Measurements from ENCODE around the gene OCRL. TPM values are rescaled to one million over a fixed set of nuclear protein-coding genes. Genes with fewer than 3 reads are reported as not detected.
A peak's percentile ranks its signal among the peaks of the same experiment; 100 is the strongest.

OCRL gene
- total RNA-seq (2022): 22.3 and 24.2 TPM in 2 replicates
- Bru-seq, nascent RNA: percentile 75 among the genes with signal in this experiment
- percentile 79 among the genes with signal in this experiment for BruChase-seq, experiment 1, labeled RNA remaining after a 2-hour chase
- BruChase-seq, experiment 2, labeled RNA remaining after a 6-hour chase: percentile 83 among the genes with signal in this experiment
- long read RNA-seq, full-length matches to known transcripts: 3 of 12 reads
- long read RNA-seq, partial matches to known transcripts: 7 of 12 reads
- long read RNA-seq, other reads (novel, unspliced or antisense): 2 of 12 reads

DNA sequence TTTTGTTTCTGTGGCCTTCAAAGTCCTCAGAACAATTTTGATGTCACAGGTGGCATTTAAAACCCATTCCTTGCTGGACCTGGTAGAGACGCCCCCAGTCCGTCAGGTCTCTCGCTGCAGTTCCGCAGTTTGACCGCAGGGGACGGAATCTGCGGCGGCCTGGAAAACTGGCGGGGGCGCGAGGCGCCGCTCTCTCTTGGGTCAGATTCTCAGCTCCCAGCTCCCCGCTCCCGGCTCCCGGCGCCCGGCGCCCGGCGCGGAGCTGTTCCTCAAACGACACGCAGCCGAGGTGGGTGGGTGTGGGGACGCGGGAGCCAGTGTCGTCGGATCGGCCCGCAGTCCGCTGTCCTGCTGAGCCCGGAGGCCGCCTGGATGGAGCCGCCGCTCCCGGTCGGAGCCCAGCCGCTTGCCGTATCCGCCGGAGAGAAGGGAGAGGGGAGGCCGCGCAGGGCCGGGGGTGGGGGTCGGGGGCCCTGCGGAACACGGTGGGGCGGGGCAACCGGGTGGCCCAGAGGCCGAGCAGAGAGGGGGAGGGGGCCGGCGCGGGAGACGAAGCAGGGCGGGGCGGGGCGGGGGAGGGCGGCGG, at the start of gene OCRL:
Gene OCRL, plus strand, starts transcription at position 192 of the 586 bp plus-strand sequence. Its CDS starts 181 bp downstream, at position 373.
- H3K4me1 Mint-ChIP-seq (ENCODE audit: low read depth, unreplicated experiment): peaks cover 6% of the 10 kb centered on the region
- intact Hi-C loops (cut with micrococcal nuclease; ENCODE audit: unreplicated experiment): no loop called here
- TF ChIP-seq, protein P1, sequence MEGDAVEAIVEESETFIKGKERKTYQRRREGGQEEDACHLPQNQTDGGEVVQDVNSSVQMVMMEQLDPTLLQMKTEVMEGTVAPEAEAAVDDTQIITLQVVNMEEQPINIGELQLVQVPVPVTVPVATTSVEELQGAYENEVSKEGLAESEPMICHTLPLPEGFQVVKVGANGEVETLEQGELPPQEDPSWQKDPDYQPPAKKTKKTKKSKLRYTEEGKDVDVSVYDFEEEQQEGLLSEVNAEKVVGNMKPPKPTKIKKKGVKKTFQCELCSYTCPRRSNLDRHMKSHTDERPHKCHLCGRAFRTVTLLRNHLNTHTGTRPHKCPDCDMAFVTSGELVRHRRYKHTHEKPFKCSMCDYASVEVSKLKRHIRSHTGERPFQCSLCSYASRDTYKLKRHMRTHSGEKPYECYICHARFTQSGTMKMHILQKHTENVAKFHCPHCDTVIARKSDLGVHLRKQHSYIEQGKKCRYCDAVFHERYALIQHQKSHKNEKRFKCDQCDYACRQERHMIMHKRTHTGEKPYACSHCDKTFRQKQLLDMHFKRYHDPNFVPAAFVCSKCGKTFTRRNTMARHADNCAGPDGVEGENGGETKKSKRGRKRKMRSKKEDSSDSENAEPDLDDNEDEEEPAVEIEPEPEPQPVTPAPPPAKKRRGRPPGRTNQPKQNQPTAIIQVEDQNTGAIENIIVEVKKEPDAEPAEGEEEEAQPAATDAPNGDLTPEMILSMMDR (IDR thresholded peaks at IDR 0.05; ENCODE audit: insufficient read depth in 1 of 2, low read depth in 1 of 2, low read length in 1 of 2, severe bottlenecking in 1 of 2, unreplicated experiment in 1 of 2): peak; percentile 52 to 78
- no TSS peak for BruUV-seq (replicated peaks)
- H3K27me3 Mint-ChIP-seq (ENCODE audit: insufficient read depth, unreplicated experiment): no peaks in the 10 kb centered on the region
- peak; percentile 69 to 80 for DNase-seq
- no peaks in the 10 kb centered on the region for H3K36me3 Mint-ChIP-seq (ENCODE audit: insufficient read depth, unreplicated experiment)
- Histone ChIP-seq H3K36me3 (ENCODE audit: control insufficient read depth, insufficient read depth, low read length) (no peaks in the 10 kb centered on the region), H3K27me3 (replicated peaks; ENCODE audit: control insufficient read depth, insufficient read depth, low read length) (no peaks in the 10 kb centered on the region), H3K9me3 (no peaks in the 10 kb centered on the region), H3K4me1 (peaks cover 3% of the 10 kb centered on the region; the same call in 1 of the 2 replicates), H3K4me3 (ENCODE audit: low read depth, low read length) (peak within 1 kb of the TSS; percentile 75)
- ChIA-PET CTCF (interaction anchor here (0.6 kb wide), 1 partner anchor 330 kb away, joined by 3 read pairs; no protein-coding TSS in a partner anchor), POLR2A (no interaction called here)
- H3K9me3 Mint-ChIP-seq (ENCODE audit: unreplicated experiment): no peaks in the 10 kb centered on the region
- no peak within 1 kb of the TSS for H3K27ac Mint-ChIP-seq (ENCODE audit: unreplicated experiment)
- H3K4me3 Mint-ChIP-seq (ENCODE audit: unreplicated experiment): peak within 1 kb of the TSS; percentile 65

DNA sequence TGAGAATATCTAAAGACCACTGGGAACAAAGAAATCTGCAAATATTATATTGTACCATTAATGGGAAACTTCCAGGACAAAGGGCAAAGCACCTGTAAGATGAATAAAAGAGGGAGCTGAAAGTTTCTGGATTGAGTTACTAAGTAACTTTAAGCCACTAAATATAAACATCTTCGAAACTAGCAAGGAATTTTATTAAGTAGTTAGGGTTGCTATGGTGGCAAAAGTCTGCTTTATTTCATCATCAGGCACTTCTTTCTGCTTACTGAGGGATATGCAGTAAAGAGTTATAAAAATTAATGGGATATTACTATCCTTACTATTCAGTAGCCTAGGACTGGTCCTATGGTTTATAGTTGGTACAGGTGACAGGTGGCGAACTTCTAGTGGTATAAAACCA, 49.7 kb upstream of the OCRL start:
- TF ChIP-seq, protein P1 (IDR thresholded peaks at IDR 0.05; ENCODE audit: insufficient read depth in 1 of 2, low read depth in 1 of 2, low read length in 1 of 2, severe bottlenecking in 1 of 2, unreplicated experiment in 1 of 2): no peak
- H3K27me3 Mint-ChIP-seq (ENCODE audit: insufficient read depth, unreplicated experiment): no peaks in the 10 kb centered on the region
- H3K36me3 Mint-ChIP-seq (ENCODE audit: insufficient read depth, unreplicated experiment): peaks cover 21% of the 10 kb centered on the region
- Histone ChIP-seq H3K36me3 (ENCODE audit: control insufficient read depth, insufficient read depth, low read length) (no peaks in the 10 kb centered on the region), H3K27me3 (replicated peaks; ENCODE audit: control insufficient read depth, insufficient read depth, low read length) (no peaks in the 10 kb centered on the region), H3K4me1 (no peaks in the 10 kb centered on the region), H3K4me3 (ENCODE audit: low read depth, low read length) (no peak overlapping the region), H3K9me3 (no peaks in the 10 kb centered on the region)
- DNase-seq: no peak
- ChIA-PET CTCF (no interaction called here), POLR2A (no interaction called here)
- H3K4me1 Mint-ChIP-seq (ENCODE audit: low read depth, unreplicated experiment): no peaks in the 10 kb centered on the region
- intact Hi-C loops (cut with micrococcal nuclease; ENCODE audit: unreplicated experiment): no loop called here
- no peaks in the 10 kb centered on the region for H3K9me3 Mint-ChIP-seq (ENCODE audit: unreplicated experiment)
- no peak overlapping the region for H3K27ac Mint-ChIP-seq (ENCODE audit: unreplicated experiment)
- no TSS peak for BruUV-seq (replicated peaks)
- H3K4me3 Mint-ChIP-seq (ENCODE audit: unreplicated experiment): no peak overlapping the region

DNA sequence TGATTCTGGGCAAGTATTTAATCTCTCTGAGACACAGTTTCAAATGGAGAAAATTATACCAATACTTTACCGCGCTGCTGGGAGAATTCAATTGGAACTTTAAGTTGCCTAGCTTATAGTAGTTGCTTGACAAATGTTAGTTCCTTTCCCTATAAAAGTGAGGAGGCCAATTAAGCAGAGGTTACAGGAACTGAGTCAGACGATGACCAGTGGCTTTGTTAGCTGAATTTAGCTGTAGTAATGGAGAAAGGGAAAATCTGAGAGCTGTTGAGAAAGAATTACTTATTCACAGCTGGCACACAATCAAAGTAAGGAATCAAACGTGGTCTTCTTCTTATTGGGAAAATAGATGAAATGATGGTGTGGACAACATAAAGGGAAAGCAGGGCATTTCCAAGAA, 46.4 kb upstream of the OCRL start:
- intact Hi-C loops (cut with micrococcal nuclease; ENCODE audit: unreplicated experiment): no loop called here
- TF ChIP-seq, protein P1 (IDR thresholded peaks at IDR 0.05; ENCODE audit: insufficient read depth in 1 of 2, low read depth in 1 of 2, low read length in 1 of 2, severe bottlenecking in 1 of 2, unreplicated experiment in 1 of 2): no peak
- CTCF ChIA-PET: no interaction called here
- no peaks in the 10 kb centered on the region for H3K4me1 Mint-ChIP-seq (ENCODE audit: low read depth, unreplicated experiment)
- BruUV-seq (replicated peaks): no TSS peak
- Histone ChIP-seq H3K36me3 (ENCODE audit: control insufficient read depth, insufficient read depth, low read length) (no peaks in the 10 kb centered on the region), H3K27me3 (replicated peaks; ENCODE audit: control insufficient read depth, insufficient read depth, low read length) (no peaks in the 10 kb centered on the region), H3K4me1 (no peaks in the 10 kb centered on the region), H3K4me3 (ENCODE audit: low read depth, low read length) (no peak overlapping the region), H3K9me3 (no peaks in the 10 kb centered on the region)
- POLR2A ChIA-PET: no interaction called here
- peaks cover 23% of the 10 kb centered on the region for H3K36me3 Mint-ChIP-seq (ENCODE audit: insufficient read depth, unreplicated experiment)
- no peaks in the 10 kb centered on the region for H3K9me3 Mint-ChIP-seq (ENCODE audit: unreplicated experiment)
- H3K27ac Mint-ChIP-seq (ENCODE audit: unreplicated experiment): no peak overlapping the region
- no peaks in the 10 kb centered on the region for H3K27me3 Mint-ChIP-seq (ENCODE audit: insufficient read depth, unreplicated experiment)
- H3K4me3 Mint-ChIP-seq (ENCODE audit: unreplicated experiment): no peak overlapping the region
- DNase-seq: no peak
